Upper lobe of left lung (tissue), 4 donors: ENCODE measurements around the gene C4orf17.

Source experiments
- POLR2A ChIP-seq, 4 donors: fragments of 450-650 bp; IDR thresholded peaks; one replicate each; pipeline ENCODE4 v1.5.1; 2016 to 2017; ENCODE audit warnings: antibody characterized with exemption in 4 of 4, mild to moderate bottlenecking in 2 of 4
- POLR2AphosphoS5 ChIP-seq, 2 donors: sonication (generic); formaldehyde crosslinking; IDR thresholded peaks; one replicate each; pipeline ENCODE4 v1.5.1; 2017; ENCODE audit warnings: antibody characterized with exemption in 2 of 2
- TF ChIP-seq, protein P1 (sequence below), 6 experiments: fragments of 450-650 bp in 4 of 6; fragments of 200-600 bp in 2 of 6; sonication (generic) in 2 of 6; IDR thresholded peaks; one replicate each; pipeline ENCODE4 v1.5.1; 2016 to 2019; ENCODE audit warnings: antibody characterized with exemption in 6 of 6

DNA sequence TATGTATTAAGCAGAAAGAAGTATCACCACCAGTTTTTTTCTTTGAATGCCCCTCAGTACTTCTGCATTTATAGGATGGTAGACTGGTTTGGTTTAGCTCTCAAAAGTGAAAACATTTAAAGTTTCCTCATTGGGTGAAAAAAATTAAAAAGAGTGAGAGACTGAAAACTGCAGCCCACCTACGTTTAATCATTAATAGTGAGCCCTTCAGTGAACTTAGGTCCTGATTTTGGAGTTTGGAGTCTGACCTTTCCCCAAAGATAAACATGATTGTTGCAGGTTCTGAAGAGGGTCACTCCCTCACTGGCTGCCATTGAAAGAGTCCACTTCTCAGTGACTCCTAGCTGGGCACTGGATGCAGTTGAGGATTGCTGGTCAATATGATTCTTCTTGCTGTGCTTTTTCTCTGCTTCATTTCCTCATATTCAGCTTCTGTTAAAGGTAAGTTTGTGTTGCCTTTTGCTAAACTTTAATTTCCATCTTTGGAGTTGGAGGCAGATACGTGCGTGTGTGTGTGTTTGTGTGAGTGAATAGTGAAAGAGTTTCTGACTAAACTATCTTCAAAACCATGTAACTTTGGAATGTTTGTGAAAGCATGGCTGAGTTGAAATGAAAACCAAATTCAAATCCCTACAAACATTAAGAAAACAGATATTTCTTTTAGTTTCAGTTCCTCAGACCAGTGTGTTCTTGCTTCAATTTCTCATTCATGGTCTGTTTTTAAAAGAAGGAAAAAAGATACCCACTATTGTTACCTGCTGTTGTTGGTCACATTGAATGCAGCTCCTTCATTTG is 63.9 kb downstream of the C4orf17 start, which contains the start of gene MTTP:
- TF ChIP-seq POLR2AphosphoS5 (IDR thresholded peaks at IDR 0.05) (no peak), POLR2A (IDR thresholded peaks at IDR 0.05) (no peak)
- TF ChIP-seq, protein P1, sequence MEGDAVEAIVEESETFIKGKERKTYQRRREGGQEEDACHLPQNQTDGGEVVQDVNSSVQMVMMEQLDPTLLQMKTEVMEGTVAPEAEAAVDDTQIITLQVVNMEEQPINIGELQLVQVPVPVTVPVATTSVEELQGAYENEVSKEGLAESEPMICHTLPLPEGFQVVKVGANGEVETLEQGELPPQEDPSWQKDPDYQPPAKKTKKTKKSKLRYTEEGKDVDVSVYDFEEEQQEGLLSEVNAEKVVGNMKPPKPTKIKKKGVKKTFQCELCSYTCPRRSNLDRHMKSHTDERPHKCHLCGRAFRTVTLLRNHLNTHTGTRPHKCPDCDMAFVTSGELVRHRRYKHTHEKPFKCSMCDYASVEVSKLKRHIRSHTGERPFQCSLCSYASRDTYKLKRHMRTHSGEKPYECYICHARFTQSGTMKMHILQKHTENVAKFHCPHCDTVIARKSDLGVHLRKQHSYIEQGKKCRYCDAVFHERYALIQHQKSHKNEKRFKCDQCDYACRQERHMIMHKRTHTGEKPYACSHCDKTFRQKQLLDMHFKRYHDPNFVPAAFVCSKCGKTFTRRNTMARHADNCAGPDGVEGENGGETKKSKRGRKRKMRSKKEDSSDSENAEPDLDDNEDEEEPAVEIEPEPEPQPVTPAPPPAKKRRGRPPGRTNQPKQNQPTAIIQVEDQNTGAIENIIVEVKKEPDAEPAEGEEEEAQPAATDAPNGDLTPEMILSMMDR (IDR thresholded peaks at IDR 0.05), result no peak
